NT2/D1 (cell line): ENCODE results near the gene SV2B.

ENCODE experiments used
- SUZ12 ChIP-seq: IDR thresholded peaks from 2 replicates; pipeline ENCODE4 v1.6.1; 2011; ENCODE audit not compliant: insufficient read length, insufficient read depth; ENCODE audit errors: extremely low read depth
- YY1 ChIP-seq: IDR thresholded peaks from 2 replicates; pipeline ENCODE4 v1.6.1; 2011; ENCODE audit not compliant: insufficient read length, insufficient read depth
- ZNF274 ChIP-seq: IDR thresholded peaks from 2 replicates; pipeline ENCODE4 v1.6.1; 2011; ENCODE audit warnings: mild to moderate bottlenecking, low read depth, low read length

DNA sequence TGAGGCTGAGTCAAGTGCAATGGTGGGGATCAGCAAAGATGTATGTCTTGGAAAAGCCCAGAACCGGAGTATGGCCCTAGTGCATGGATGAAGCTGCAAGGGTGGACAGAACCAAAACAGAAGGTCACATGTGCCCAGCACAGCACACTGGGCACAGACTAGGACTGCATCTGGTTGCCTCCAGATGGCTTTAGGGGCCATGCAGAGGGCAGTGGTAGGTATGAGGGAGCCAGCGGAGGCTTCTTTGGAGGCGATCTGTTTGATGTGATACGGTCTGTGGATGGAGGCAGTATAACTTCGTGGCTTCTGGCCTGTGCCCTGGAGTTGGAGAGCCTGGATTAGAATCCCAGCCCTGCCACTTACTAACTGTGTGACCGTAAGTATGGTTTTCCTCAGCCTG is 29.4 kb downstream of the SV2B start:
- TF ChIP-seq SUZ12 = no peak
- TF ChIP-seq YY1 = no peak
- TF ChIP-seq ZNF274 = no peak
